A549 (cell line): ENCODE results near the gene KRTAP9-1. TPM values are rescaled to one million over a fixed set of nuclear protein-coding genes. Genes with fewer than 3 reads are reported as not detected.
A peak's percentile ranks its signal among the peaks of the same experiment; 100 is the strongest.
"Not testable (repeated sequence)": the region's sequence is repeated elsewhere in the genome, so short reads cannot be mapped to it uniquely, and the experiment has no call there.

Experiments used
- ATAC-seq, 2 experiments: fragments of 200-7000 bp in 1 of 2; fragments of >200 bp in 1 of 2; cut with Nextera tagmentation in 1 of 2; cut with Tn5 transposase in 1 of 2; 3 replicates each; pipeline versions ENCODE4 v1.8.0 to v1.9.1; 2018 to 2020; ENCODE audit warnings: mild to moderate bottlenecking in 1 of 2, moderate library complexity in 1 of 2
- CTCF ChIA-PET: fragments of 300-600 bp; sonication (Branson Sonifier 250); formaldehyde crosslinking; extraction: SDS; loops from one replicate; lab custom pipeline; 2021; ENCODE audit warnings: antibody characterized with exemption, inconsistent platforms; lab: Yijun Ruan, JAX
- POLR2A ChIA-PET: fragments of 350-600 bp; formaldehyde crosslinking; extraction: SDS; loops from one replicate; lab custom pipeline; 2021; ENCODE audit warnings: antibody characterized with exemption, inconsistent platforms; lab: Yijun Ruan, JAX
- DNase-seq, 2 experiments: peaks; one replicate each; pipeline versions ENCODE4 v3.0.0 to v3.0.0-alpha.2; 2011 to 2016; ENCODE audit warnings: low read depth in 1 of 2, low spot score in 1 of 2
- FAIRE-seq: peaks from 2 replicates; lab custom pipeline; 2011; peaks lifted over from hg19 to GRCh38; lab: Jason Lieb, UNC
- H3K27ac ChIP-seq, 2 experiments: fragments of >200 bp; sonication (Bioruptor Twin); formaldehyde crosslinking; 3 replicates each; pipeline ENCODE4 v1.5.1; 2016 to 2017
- H3K4me1 ChIP-seq: fragments of >200 bp; sonication (Bioruptor Twin); formaldehyde crosslinking; 3 replicates; pipeline ENCODE4 v1.6.1; 2016
- H3K4me2 ChIP-seq: fragments of >200 bp; sonication (Bioruptor Twin); formaldehyde crosslinking; 3 replicates; pipeline ENCODE4 v1.6.1; 2016
- H3K4me3 ChIP-seq: fragments of >200 bp; sonication (Bioruptor Twin); formaldehyde crosslinking; 3 replicates; pipeline ENCODE4 v1.5.1; 2016
- H3K9me3 ChIP-seq: fragments of >200 bp; sonication (Bioruptor Twin); formaldehyde crosslinking; 3 replicates; pipeline ENCODE4 v1.6.1; 2016
- CBX8 ChIP-seq: fragments of 200-600 bp; sonication (generic); IDR thresholded peaks from 2 replicates; pipeline ENCODE4 v1.6.1; 2016
- CHD4 ChIP-seq: fragments of 200-600 bp; sonication (generic); IDR thresholded peaks from 2 replicates; pipeline ENCODE4 v1.6.1; 2016; ENCODE audit warnings: antibody characterized with exemption, mild to moderate bottlenecking, borderline replicate concordance
- EHF ChIP-seq: fragments of 250-450 bp; sonication (Bioruptor Pico); IDR thresholded peaks from 2 replicates; pipeline ENCODE4 v1.5.0; 2020; ENCODE audit warnings: mild to moderate bottlenecking
- EP300 ChIP-seq, 2 experiments: fragments of >200 bp; sonication (Bioruptor Twin); formaldehyde crosslinking; IDR thresholded peaks; 2 replicates in 1 of 2; 3 replicates in 1 of 2; pipeline ENCODE4 v1.6.1; 2016 to 2017
- FOSL2 ChIP-seq, 2 experiments: fragments of 450-650 bp in 1 of 2; fragments of >200 bp in 1 of 2; sonication (Bioruptor Twin) in 1 of 2; formaldehyde crosslinking; IDR thresholded peaks; 2 replicates each; pipeline versions ENCODE4 v1.5.0 to v1.6.1; 2016 to 2020; ENCODE audit warnings: mild to moderate bottlenecking in 1 of 2, moderate library complexity in 1 of 2
- KDM5A ChIP-seq: fragments of 200-600 bp; sonication (generic); IDR thresholded peaks from 2 replicates; pipeline ENCODE4 v1.6.1; 2016; ENCODE audit warnings: antibody characterized with exemption, mild to moderate bottlenecking
- MAFK ChIP-seq: fragments of 450-650 bp; IDR thresholded peaks from 2 replicates; pipeline ENCODE4 v1.6.1; 2014; ENCODE audit not compliant: partially characterized antibody
- REST ChIP-seq: fragments of 200-600 bp; sonication (generic); IDR thresholded peaks from 2 replicates; pipeline ENCODE4 v1.6.1; 2016; ENCODE audit warnings: antibody characterized with exemption, mild to moderate bottlenecking, moderate library complexity
- SREBF2 ChIP-seq: fragments of 450-650 bp; IDR thresholded peaks from 2 replicates; pipeline ENCODE4 v1.6.1; 2014; ENCODE audit warnings: mild to moderate bottlenecking, moderate library complexity
- ZC3H11A ChIP-seq: fragments of 450-650 bp; IDR thresholded peaks from 2 replicates; pipeline ENCODE4 v1.6.1; 2014; ENCODE audit warnings: antibody characterized with exemption, mild to moderate bottlenecking
- WGBS: methylation state at CpG from one replicate; pipeline ENCODE4 v1.1.6; 2017; ENCODE audit errors: missing lambda C conversion rate; 5-methylcytosine and 5-hydroxymethylcytosine counted together
- polyA minus RNA-seq: library from RNA; depleted of rRNA, polyadenylated mRNA; stranded (reverse); fragments of >200 nt; gene quantifications from 2 replicates; pipeline ENCODE4 v1.2.3, GENCODE V29; 2011; rRNA and poly(A)+ RNA removed
- polyA plus RNA-seq, 4 experiments: library from polyadenylated mRNA; depleted of rRNA in 3 of 4; stranded (reverse); fragments of >200 nt; fragmentation: RNase III in 1 of 4; extraction: RNeasy Plus Mini Kit Qiagen cat#74134 plus additional on column Dnase treatment in 1 of 4; gene quantifications; 2 replicates in 3 of 4; 3 replicates in 1 of 4; pipeline ENCODE4 v1.2.3, GENCODE V29; 2011 to 2017
- TF ChIP-seq, protein P1 (sequence below): fragments of 450-650 bp; IDR thresholded peaks from 2 replicates; pipeline ENCODE4 v1.6.1; 2014; ENCODE audit warnings: antibody characterized with exemption
- TF ChIP-seq, protein P2 (sequence below): IDR thresholded peaks from 2 replicates; pipeline ENCODE4 v1.6.1; 2012

The KRTAP9-1 gene
- polyA plus RNA-seq (2011; rRNA removed) (not detected in 2 replicates), polyA plus RNA-seq (2017; fragmentation: RNase III; extraction: RNeasy Plus Mini Kit Qiagen cat#74134 plus additional on column Dnase treatment) (not detected in 3 replicates), polyA minus RNA-seq (not detected in 2 replicates)
- polyA plus RNA-seq (2012; cell fraction: cytosol; rRNA removed) = not detected in 2 replicates
- not detected in 2 replicates for polyA plus RNA-seq (2012; cell fraction: nucleus; rRNA removed)

DNA sequence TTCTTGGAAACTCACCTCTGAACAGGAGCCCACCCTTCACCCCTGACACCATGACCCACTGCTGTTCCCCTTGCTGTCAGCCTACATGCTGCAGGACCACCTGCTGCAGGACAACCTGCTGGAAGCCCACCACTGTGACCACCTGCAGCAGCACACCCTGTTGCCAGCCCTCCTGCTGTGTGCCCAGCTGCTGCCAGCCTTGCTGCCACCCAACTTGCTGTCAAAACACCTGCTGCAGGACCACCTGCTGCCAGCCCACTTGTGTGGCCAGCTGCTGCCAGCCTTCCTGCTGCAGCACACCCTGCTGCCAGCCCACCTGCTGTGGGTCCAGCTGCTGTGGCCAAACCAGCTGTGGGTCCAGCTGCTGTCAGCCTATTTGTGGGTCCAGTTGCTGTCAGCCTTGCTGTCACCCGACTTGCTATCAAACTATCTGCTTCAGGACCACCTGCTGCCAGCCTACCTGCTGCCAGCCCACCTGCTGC lies at the start of gene KRTAP9-1:
Gene KRTAP9-1, plus strand, starts transcription at position 51 of the 482 bp plus-strand sequence. Its CDS starts 0 bp downstream, at position 51.
- FAIRE-seq, H3K4me2 ChIP-seq, H3K9me3 ChIP-seq, CTCF ChIA-PET, ATAC-seq, DNase-seq, H3K4me1 ChIP-seq, H3K27ac ChIP-seq, H3K4me3 ChIP-seq, POLR2A ChIA-PET: not testable (repeated sequence)
- WGBS = 33% methylated on average over 1 of the region's 1 CpG

GRCh38 chr17:41140360-41141131 lies 49.1 kb upstream of the KRTAP9-1 start, which contains the start of gene KRTAP4-6:
Gene KRTAP4-6 (minus strand): TSS chr17:41140544. CDS start chr17:41140487, 57 bp downstream.
- FAIRE-seq = no peak
- TF ChIP-seq MAFK (no peak), FOSL2 (IDR thresholded peaks at IDR 0.05) (no peak), FOSL2 (CRISPR knock-in tag; IDR thresholded peaks at IDR 0.05) (peak; percentile 39; the same call in 1 of the 2 replicates)
- TF ChIP-seq, protein P1, sequence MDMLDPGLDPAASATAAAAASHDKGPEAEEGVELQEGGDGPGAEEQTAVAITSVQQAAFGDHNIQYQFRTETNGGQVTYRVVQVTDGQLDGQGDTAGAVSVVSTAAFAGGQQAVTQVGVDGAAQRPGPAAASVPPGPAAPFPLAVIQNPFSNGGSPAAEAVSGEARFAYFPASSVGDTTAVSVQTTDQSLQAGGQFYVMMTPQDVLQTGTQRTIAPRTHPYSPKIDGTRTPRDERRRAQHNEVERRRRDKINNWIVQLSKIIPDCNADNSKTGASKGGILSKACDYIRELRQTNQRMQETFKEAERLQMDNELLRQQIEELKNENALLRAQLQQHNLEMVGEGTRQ = peak; percentile 86
- no peak within 1 kb of the TSS for H3K27ac ChIP-seq
- peaks cover 38% of the 10 kb centered on the region for H3K9me3 ChIP-seq
- ATAC-seq = no peak
- H3K4me2 ChIP-seq = no peak within 1 kb of the TSS
- no peaks in the 10 kb centered on the region for H3K4me1 ChIP-seq
- H3K4me3 ChIP-seq = no peak within 1 kb of the TSS
- DNase-seq = peak in 1 of 2 experiments; percentile 46
- CTCF ChIA-PET = interaction anchor here (0.6 kb wide), 1 partner anchor 11 kb away, joined by 3 read pairs; no protein-coding TSS in a partner anchor
- WGBS = 60% methylated on average over 6 of the region's 6 CpGs
- POLR2A ChIA-PET = no interaction called here

DNA sequence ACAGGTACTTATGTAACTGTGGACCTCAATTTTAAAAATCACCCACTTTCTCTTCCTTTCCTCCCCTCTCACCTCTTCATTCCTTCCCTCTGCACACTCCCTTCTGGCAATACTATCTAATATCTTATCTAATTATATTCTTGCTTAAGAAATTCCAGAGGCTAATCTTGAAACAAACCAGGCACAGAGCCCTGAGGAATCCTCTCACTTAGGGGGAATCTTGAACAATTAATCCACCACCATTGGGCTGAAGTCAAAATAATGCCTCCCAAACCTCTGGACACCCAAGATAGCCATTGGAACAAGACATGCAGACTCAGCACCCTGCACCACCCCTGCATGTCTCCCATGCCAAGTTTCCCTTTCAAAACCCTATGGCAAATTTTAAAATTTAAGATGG lies 48.3 kb upstream of the KRTAP9-1 start:
- TF ChIP-seq, protein P2, sequence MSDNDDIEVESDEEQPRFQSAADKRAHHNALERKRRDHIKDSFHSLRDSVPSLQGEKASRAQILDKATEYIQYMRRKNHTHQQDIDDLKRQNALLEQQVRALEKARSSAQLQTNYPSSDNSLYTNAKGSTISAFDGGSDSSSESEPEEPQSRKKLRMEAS = no peak
- TF ChIP-seq SREBF2 (no peak), EP300 (IDR thresholded peaks at IDR 0.05) (no peak), CBX8 (no peak), KDM5A (no peak), EHF (CRISPR knock-in tag) (no peak), CHD4 (no peak)
- TF ChIP-seq, protein P1 = no peak
- Histone ChIP-seq H3K4me2 (no peak overlapping the region), H3K4me3 (no peak overlapping the region), H3K4me1 (no peaks in the 10 kb centered on the region), H3K27ac (no peak overlapping the region), H3K9me3 (peaks cover 38% of the 10 kb centered on the region)
- CTCF ChIA-PET = no interaction called here
- no peak for ATAC-seq
- POLR2A ChIA-PET = no interaction called here
- DNase-seq = no peak
- no peak for FAIRE-seq

DNA sequence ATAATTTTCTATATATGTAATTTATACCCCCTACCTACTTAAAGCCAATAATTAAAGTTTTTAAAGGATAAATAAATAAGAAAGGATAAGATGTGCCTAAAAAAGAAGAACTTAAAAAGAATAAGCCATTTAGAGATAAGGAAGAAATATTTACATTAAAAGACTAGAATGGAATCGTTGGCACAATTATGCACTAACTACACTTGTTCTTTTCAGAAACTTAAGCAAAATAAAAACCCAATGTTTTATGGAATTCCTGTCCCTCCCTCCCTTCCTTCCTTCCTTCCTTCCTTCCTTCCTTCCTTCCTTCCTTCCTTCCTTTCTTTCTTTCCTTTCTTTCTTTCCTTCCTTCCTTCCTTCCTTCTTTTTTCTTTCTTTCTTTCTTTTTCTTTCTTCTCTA lies 44.8 kb upstream of the KRTAP9-1 start:
- Histone ChIP-seq H3K4me3 (no peak overlapping the region), H3K4me1 (no peaks in the 10 kb centered on the region), H3K27ac (no peak overlapping the region), H3K9me3 (peaks cover 35% of the 10 kb centered on the region), H3K4me2 (no peak overlapping the region)
- POLR2A ChIA-PET = no interaction called here
- FAIRE-seq (no peak), DNase-seq (no peak), ATAC-seq (no peak)
- WGBS = 61% methylated on average over 1 of the region's 1 CpG
- TF ChIP-seq, protein P1 = no peak
- TF ChIP-seq, protein P2 = no peak
- TF ChIP-seq ZC3H11A = no peak
- no peak for TF ChIP-seq REST
- CTCF ChIA-PET = no interaction called here
